ENCODE results near the gene SV2B. TPM values are rescaled to one million over a fixed set of nuclear protein-coding genes. Genes with fewer than 3 reads are reported as not detected.

The SV2B gene
- polyA plus RNA-seq, 1 donor: 2.4 TPM

DNA sequence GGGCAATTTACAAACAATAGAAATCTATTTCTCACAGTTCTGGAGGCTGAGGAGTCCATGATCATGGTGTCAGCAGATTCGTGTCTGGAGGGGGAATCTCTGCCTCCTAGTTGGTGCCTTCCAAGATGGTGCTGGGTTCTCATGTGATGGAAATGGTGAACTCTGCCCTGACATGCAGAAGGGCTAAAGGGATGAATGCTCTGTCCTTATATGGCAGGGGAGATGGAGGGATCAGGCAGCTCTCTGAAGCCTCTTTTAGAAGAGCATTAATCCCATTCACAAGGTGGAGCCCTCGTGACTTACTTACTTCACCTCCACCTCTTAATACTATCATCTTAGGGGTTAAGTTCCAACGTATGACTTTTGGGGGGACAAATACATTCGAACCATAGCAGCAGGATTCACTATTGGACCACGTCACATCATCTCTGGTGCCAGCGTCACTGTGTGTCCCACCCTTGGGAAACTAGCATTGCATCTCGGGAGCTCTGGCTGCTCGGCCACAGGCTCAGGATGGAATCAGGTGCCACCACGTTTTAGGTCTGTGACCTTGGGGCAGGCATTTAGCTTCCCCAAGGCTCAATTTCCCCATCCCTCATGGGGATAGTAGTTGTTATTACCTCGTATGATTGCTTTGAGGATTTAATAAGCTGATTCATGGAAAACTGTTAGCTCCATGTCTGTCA lies 53.0 kb downstream of the SV2B start:
- Histone ChIP-seq H3K27ac (ENCODE audit: low read length) (no peak overlapping the region), H3K36me3 (ENCODE audit: control insufficient read depth, insufficient read depth, low read length) (no peaks in the 10 kb centered on the region), H3K27me3 (ENCODE audit: control insufficient read depth, insufficient read depth, low read length) (no peaks in the 10 kb centered on the region), H3K4me1 (ENCODE audit: control insufficient read depth, insufficient read depth, low read length) (no peaks in the 10 kb centered on the region), H3K9me3 (ENCODE audit: control insufficient read depth, low read depth, low read length) (no peaks in the 10 kb centered on the region), H3K4me3 (ENCODE audit: low read length) (no peak overlapping the region)
- 80% methylated on average over 1 of the region's 10 CpGs for WGBS (ENCODE audit: insufficient coverage, low lambda C conversion rate)
- no peak for DNase-seq

DNA sequence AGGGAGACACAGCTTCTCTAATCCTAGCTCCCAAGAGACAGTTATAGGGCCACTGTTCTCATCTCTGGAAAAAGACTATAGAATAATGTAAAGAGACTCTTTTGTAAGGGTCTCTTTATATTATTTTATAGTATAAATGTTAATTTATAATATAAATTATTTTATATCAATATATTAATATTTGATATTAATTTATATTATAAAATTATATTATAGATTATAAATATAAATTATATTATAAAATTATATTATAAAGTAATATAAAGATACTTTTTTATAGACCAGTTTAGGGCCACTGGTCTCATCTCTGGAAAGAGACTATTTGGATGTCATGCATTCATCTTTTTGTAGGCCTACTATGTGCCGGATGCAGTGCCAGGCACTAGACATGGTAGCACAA lies 53.9 kb downstream of the SV2B start:
- no peaks in the 10 kb centered on the region for H3K27me3 ChIP-seq (ENCODE audit: control insufficient read depth, insufficient read depth, low read length)
- no peaks in the 10 kb centered on the region for H3K4me1 ChIP-seq (ENCODE audit: control insufficient read depth, insufficient read depth, low read length)
- H3K36me3 ChIP-seq (ENCODE audit: control insufficient read depth, insufficient read depth, low read length): no peaks in the 10 kb centered on the region
- no CpG with 5 or more reads among the region's 1 CpG for WGBS (ENCODE audit: insufficient coverage, low lambda C conversion rate)
- no peak overlapping the region for H3K4me3 ChIP-seq (ENCODE audit: low read length)
- H3K9me3 ChIP-seq (ENCODE audit: control insufficient read depth, low read depth, low read length): no peaks in the 10 kb centered on the region
- H3K27ac ChIP-seq (ENCODE audit: low read length): no peak overlapping the region
- DNase-seq: no peak

DNA sequence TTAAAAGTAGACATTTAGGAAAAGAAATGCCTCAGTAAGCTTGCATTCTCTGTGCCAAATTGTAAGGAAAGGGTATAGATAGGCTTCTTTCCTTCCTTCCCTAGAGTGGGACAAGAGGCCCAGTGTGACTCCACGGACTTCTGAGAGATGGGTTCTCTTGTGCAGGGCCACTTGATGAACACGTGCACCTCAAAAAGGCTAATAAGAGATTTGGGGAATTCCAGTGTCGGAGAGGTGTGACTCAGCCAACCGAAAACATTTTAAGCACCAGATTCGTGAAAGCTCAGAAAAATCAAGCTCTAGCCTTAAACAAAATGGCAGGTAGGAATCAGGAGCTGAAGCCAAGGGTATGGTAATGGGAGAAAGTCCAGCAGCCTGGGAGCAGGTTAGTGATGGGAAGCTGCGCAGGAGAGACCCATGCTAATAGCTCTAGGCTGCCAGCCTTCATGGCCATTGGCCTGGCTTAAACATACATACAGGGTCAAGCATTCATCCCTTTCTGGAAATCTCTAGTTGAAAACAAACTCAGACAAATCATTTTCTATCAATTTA lies 56.2 kb downstream of the SV2B start:
- DNase-seq: no peak
- Histone ChIP-seq H3K27me3 (ENCODE audit: control insufficient read depth, insufficient read depth, low read length) (no peaks in the 10 kb centered on the region), H3K4me3 (ENCODE audit: low read length) (no peak overlapping the region), H3K9me3 (ENCODE audit: control insufficient read depth, low read depth, low read length) (no peaks in the 10 kb centered on the region), H3K36me3 (ENCODE audit: control insufficient read depth, insufficient read depth, low read length) (no peaks in the 10 kb centered on the region), H3K4me1 (ENCODE audit: control insufficient read depth, insufficient read depth, low read length) (no peaks in the 10 kb centered on the region), H3K27ac (ENCODE audit: low read length) (no peak overlapping the region)
- WGBS (ENCODE audit: insufficient coverage, low lambda C conversion rate): 100% methylated on average over 1 of the region's 6 CpGs

DNA sequence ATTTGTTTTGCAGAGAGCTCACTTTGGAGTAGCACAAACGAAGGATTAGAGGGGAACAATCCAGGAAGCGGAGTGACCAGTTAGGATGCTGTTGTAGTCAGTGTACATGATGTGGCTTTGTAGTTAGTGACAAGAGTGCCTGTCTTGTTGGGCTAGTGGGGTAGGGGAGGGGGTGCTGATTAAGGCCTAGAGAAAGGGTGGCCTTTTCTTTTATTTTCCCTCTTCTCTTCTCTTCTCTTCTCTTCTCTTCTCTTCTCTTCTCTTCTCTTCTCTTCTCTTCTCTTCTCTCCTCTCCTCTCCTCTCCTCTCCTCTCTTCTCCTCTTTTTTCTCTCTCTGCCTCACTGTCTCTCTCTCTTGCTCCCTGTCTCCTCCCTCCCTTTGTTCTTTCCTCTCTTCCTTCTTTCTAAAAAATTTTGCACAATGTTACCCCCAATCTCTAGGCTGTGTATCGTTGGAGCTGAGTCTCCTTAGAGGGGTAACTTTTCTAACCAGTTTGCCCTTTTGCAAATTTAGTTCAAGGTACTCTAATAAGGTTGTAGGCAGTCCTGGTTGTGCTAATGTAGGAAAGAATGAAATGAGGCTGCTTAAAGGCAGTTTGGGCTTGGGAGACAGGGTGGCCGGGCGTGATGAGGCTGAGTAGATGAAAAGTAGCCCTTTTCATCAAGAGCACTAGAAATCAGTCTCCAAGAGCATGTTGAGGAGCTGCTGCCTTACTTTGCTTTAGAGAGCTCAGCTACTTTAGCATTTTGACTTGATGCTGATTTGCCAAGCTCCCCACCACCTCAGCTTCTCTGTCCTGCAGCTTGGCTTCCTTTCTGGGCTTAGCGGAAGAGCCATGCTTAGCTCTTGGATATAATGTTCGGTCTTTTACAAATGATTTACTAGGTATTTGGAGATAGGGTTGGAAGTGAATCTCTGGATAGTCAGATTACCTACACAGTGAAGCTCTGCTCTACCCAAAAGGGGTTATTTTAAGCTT lies 58.6 kb downstream of the SV2B start:
- no CpG with 5 or more reads among the region's 7 CpGs for WGBS (ENCODE audit: insufficient coverage, low lambda C conversion rate)
- Histone ChIP-seq H3K4me1 (ENCODE audit: control insufficient read depth, insufficient read depth, low read length) (no peaks in the 10 kb centered on the region), H3K4me3 (ENCODE audit: low read length) (no peak overlapping the region), H3K27ac (ENCODE audit: low read length) (no peak overlapping the region), H3K9me3 (ENCODE audit: control insufficient read depth, low read depth, low read length) (no peaks in the 10 kb centered on the region), H3K27me3 (ENCODE audit: control insufficient read depth, insufficient read depth, low read length) (no peaks in the 10 kb centered on the region), H3K36me3 (ENCODE audit: control insufficient read depth, insufficient read depth, low read length) (no peaks in the 10 kb centered on the region)
- DNase-seq: no peak

DNA sequence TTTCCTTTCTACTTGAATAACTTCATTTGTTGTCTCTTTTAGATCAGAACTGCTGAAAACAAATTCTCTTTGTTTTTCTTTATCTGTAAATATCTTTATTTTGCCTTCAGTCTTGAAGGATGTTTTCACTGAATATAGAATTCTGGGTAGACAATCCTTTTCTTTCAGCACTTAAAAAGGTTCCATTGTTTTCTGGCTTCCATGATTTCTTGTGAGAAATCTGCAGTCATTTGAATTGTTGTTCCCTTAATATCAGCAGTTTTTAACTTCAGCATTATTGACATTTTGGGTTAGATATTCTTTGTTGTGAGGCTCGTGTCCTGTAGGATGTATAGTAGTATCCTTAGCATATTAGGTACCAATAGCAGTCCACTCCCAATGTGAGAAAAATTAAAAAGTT lies 65.8 kb downstream of the SV2B start:
- peaks cover 3% of the 10 kb centered on the region for H3K9me3 ChIP-seq (ENCODE audit: control insufficient read depth, low read depth, low read length)
- H3K27ac ChIP-seq (ENCODE audit: low read length): no peak overlapping the region
- H3K27me3 ChIP-seq (ENCODE audit: control insufficient read depth, insufficient read depth, low read length): no peaks in the 10 kb centered on the region
- DNase-seq: no peak
- 100% methylated on average over 1 of the region's 1 CpG for WGBS (ENCODE audit: insufficient coverage, low lambda C conversion rate)
- no peaks in the 10 kb centered on the region for H3K36me3 ChIP-seq (ENCODE audit: control insufficient read depth, insufficient read depth, low read length)
- no peak overlapping the region for H3K4me3 ChIP-seq (ENCODE audit: low read length)
- H3K4me1 ChIP-seq (ENCODE audit: control insufficient read depth, insufficient read depth, low read length): no peaks in the 10 kb centered on the region

DNA sequence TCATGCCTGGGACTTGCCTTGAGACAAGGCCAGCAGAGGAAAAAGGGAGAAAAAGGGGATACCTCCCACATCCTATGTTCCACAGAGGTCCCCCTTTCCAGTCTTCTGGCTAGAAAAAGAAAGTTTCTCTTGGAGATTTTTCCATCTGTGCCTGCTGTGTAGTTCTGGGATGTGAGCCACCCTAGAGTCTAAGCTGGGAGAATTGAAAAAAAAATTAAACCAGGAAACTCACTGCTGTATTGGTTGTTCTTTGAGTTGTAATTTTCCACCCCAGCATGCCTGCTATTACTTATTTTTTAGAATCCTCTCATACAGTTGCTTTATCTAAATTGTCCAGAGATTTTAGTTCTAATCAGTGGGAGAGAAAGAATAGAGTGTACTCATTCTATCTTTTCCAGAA lies 68.4 kb downstream of the SV2B start:
- Histone ChIP-seq H3K27ac (ENCODE audit: low read length) (no peak overlapping the region), H3K4me3 (ENCODE audit: low read length) (no peak overlapping the region), H3K4me1 (ENCODE audit: control insufficient read depth, insufficient read depth, low read length) (no peaks in the 10 kb centered on the region), H3K9me3 (ENCODE audit: control insufficient read depth, low read depth, low read length) (peaks cover 3% of the 10 kb centered on the region), H3K27me3 (ENCODE audit: control insufficient read depth, insufficient read depth, low read length) (no peaks in the 10 kb centered on the region), H3K36me3 (ENCODE audit: control insufficient read depth, insufficient read depth, low read length) (no peaks in the 10 kb centered on the region)
- DNase-seq: no peak

DNA sequence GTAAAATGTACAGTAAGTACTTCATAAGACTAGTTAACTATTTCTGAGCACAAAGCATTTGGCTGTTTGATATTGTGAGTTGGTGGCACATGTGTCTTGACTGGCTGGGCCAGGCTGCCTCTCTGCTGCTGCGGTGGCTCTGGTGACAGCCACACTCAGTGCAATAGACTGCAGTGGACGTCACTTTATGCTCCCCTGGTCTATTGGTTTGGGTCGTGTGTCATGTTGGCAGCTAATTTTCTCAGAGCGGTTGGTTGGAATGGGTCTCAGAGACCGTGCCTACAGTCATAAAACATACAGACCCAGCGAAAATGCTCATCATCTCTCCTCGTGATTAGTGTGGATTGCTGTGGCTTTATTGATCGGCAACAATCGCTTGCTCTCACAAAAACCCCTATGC lies 71.3 kb downstream of the SV2B start:
- DNase-seq: no peak
- Histone ChIP-seq H3K9me3 (ENCODE audit: control insufficient read depth, low read depth, low read length) (peaks cover 3% of the 10 kb centered on the region), H3K36me3 (ENCODE audit: control insufficient read depth, insufficient read depth, low read length) (no peaks in the 10 kb centered on the region), H3K27ac (ENCODE audit: low read length) (no peak overlapping the region), H3K27me3 (ENCODE audit: control insufficient read depth, insufficient read depth, low read length) (no peaks in the 10 kb centered on the region), H3K4me3 (ENCODE audit: low read length) (no peak overlapping the region), H3K4me1 (ENCODE audit: control insufficient read depth, insufficient read depth, low read length) (no peaks in the 10 kb centered on the region)
- WGBS (ENCODE audit: insufficient coverage, low lambda C conversion rate): 100% methylated on average over 1 of the region's 9 CpGs

DNA sequence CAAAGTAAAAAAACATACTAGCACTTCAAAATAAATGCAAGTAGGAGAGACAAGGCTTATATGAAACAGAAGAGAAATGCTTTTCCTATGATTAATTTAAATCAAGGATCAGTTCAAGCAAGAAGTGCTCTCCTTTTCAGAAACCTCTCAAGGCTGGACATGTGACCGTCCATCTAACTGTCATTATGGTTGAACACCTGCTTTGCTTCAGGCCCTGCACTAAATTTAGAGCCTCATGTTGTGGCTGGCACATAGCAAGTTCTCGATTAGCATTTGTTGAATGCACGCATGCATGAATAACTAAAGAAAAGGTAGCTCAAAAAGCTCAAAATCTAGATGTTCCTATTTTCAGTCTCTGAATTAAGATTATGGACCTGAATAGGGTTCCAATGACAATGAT lies 82.0 kb downstream of the SV2B start:
- H3K27ac ChIP-seq (ENCODE audit: low read length): no peak overlapping the region
- WGBS (ENCODE audit: insufficient coverage, low lambda C conversion rate): 100% methylated on average over 1 of the region's 3 CpGs

DNA sequence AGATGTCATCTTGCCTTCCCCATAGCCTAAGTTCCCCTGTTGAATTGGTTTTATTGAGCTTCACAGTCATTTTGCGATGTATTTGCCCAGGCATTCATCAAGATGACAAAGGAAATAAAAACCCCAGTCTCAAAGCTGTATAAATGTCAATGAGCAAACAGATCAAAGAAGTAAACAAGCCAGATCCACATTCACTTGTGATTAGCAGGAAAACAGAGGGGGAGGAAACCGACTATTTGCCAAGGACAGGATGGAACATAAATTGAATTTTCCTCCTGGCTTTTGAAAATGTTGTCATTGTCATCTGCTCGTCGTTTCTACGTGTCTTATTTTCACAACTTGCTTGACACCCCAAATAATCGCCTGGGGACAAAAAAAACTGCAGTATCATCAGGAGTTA lies 83.5 kb downstream of the SV2B start:
- H3K4me1 ChIP-seq (ENCODE audit: control insufficient read depth, insufficient read depth, low read length): no peaks in the 10 kb centered on the region
- H3K36me3 ChIP-seq (ENCODE audit: control insufficient read depth, insufficient read depth, low read length): no peaks in the 10 kb centered on the region
- DNase-seq: no peak
- no peak overlapping the region for H3K27ac ChIP-seq (ENCODE audit: low read length)
- WGBS (ENCODE audit: insufficient coverage, low lambda C conversion rate): 62% methylated on average over 4 of the region's 6 CpGs
- no peak overlapping the region for H3K4me3 ChIP-seq (ENCODE audit: low read length)
- H3K27me3 ChIP-seq (ENCODE audit: control insufficient read depth, insufficient read depth, low read length): no peaks in the 10 kb centered on the region
- no peaks in the 10 kb centered on the region for H3K9me3 ChIP-seq (ENCODE audit: control insufficient read depth, low read depth, low read length)

More for the DNA sequence above, 82.0 kb downstream of the SV2B start:
- H3K4me1 ChIP-seq (ENCODE audit: control insufficient read depth, insufficient read depth, low read length): no peaks in the 10 kb centered on the region
- no peaks in the 10 kb centered on the region for H3K9me3 ChIP-seq (ENCODE audit: control insufficient read depth, low read depth, low read length)
- no peaks in the 10 kb centered on the region for H3K27me3 ChIP-seq (ENCODE audit: control insufficient read depth, insufficient read depth, low read length)
- no peaks in the 10 kb centered on the region for H3K36me3 ChIP-seq (ENCODE audit: control insufficient read depth, insufficient read depth, low read length)
- no peak overlapping the region for H3K4me3 ChIP-seq (ENCODE audit: low read length)
- DNase-seq: no peak

DNA sequence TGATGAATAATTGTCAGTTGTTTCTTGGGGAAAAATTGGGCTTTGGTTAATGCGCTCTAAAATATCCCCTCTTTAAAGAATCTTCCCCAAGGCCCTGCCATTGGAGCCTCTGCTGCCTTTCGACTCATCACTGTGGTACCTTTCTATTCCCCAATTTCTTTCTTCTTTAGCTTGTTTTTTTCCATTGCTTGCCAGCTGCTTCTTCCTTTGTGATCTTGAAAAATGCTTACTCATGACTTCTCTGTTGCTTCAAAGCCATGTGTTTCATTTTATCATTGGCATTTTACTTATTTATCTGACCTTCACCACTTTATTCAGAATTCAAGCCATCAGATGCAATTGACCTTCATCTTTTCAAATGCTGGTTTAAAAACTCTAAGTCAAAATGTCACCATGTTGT lies 84.4 kb downstream of the SV2B start:
- Histone ChIP-seq H3K27ac (ENCODE audit: low read length) (no peak overlapping the region), H3K4me3 (ENCODE audit: low read length) (no peak overlapping the region), H3K27me3 (ENCODE audit: control insufficient read depth, insufficient read depth, low read length) (no peaks in the 10 kb centered on the region), H3K4me1 (ENCODE audit: control insufficient read depth, insufficient read depth, low read length) (no peaks in the 10 kb centered on the region), H3K9me3 (ENCODE audit: control insufficient read depth, low read depth, low read length) (no peaks in the 10 kb centered on the region), H3K36me3 (ENCODE audit: control insufficient read depth, insufficient read depth, low read length) (no peaks in the 10 kb centered on the region)
- 100% methylated on average over 2 of the region's 2 CpGs for WGBS (ENCODE audit: insufficient coverage, low lambda C conversion rate)
- no peak for DNase-seq

Measured in large intestine (tissue), 3 donors.